ENCODE measurements around the gene SLC39A7. TPM values are rescaled to one million over a fixed set of nuclear protein-coding genes. Genes with fewer than 3 reads are reported as not detected.

SLC39A7 gene
- total and polyA plus RNA-seq, 4 donors: 8.9 to 112 (median 71.1) TPM

DNA sequence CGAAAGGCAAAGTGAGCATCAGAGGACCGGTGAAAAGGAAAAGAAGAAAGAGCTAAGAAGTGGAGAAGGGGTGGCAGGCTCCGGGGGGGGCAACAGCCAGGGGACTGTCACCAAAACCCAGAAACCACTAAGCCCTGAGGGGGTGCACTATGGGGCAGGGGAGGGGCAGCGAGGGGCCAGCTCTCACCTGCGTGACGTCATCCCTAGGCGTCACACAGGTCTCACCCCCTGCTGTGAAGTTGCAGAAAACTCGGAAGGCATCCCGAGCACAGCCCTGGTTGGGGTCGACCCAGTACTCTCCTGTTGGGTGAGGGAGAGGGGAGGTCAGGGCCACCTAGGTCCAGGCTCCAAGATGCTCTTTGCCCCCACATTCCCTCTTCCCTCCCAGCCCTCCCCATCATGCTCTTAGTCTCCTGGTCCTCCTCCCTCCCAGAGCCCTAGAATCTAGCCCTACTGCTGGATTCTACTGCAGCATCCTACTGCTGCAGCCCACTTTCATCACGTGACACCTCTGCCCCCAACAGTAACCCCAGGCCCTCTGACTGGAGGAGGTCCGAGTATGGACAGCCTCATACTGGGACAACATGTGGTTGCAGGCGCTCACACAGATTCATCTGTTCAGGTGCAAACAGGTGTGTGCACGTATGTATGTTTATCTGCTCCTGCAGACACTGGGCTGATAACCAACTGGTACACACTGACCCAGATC is 35.8 kb upstream of the SLC39A7 start:
- H3K9ac ChIP-seq (ENCODE audit: low read depth in 1 of 2, low read length in 2 of 2): no peak overlapping the region
- no peak overlapping the region for H3K4me3 ChIP-seq (ENCODE audit: low read depth in 1 of 3, low read length in 3 of 3)
- H3K36me3 ChIP-seq (ENCODE audit: control insufficient read depth in 4 of 4, insufficient read depth in 3 of 4, low read depth in 1 of 4, low read length in 3 of 4): no peaks in the 10 kb centered on the region
- TF ChIP-seq RAD21 (IDR thresholded peaks at IDR 0.05) (no peak), RXRA (IDR thresholded peaks at IDR 0.05) (no peak), HNF4A (conservative IDR thresholded peaks at IDR 0.05) (no peak), HNF4G (IDR thresholded peaks at IDR 0.05) (no peak), EGR1 (IDR thresholded peaks at IDR 0.05; ENCODE audit: low read depth in 2 of 2) (no peak), FOXA2 (IDR thresholded peaks at IDR 0.05) (no peak), YY1 (IDR thresholded peaks at IDR 0.05) (no peak), JUND (IDR thresholded peaks at IDR 0.05) (no peak)
- TF ChIP-seq, protein P1, sequence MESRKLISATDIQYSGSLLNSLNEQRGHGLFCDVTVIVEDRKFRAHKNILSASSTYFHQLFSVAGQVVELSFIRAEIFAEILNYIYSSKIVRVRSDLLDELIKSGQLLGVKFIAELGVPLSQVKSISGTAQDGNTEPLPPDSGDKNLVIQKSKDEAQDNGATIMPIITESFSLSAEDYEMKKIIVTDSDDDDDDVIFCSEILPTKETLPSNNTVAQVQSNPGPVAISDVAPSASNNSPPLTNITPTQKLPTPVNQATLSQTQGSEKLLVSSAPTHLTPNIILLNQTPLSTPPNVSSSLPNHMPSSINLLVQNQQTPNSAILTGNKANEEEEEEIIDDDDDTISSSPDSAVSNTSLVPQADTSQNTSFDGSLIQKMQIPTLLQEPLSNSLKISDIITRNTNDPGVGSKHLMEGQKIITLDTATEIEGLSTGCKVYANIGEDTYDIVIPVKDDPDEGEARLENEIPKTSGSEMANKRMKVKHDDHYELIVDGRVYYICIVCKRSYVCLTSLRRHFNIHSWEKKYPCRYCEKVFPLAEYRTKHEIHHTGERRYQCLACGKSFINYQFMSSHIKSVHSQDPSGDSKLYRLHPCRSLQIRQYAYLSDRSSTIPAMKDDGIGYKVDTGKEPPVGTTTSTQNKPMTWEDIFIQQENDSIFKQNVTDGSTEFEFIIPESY (IDR thresholded peaks at IDR 0.05): no peak
- TF ChIP-seq, protein P2, sequence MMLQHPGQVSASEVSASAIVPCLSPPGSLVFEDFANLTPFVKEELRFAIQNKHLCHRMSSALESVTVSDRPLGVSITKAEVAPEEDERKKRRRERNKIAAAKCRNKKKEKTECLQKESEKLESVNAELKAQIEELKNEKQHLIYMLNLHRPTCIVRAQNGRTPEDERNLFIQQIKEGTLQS (IDR thresholded peaks at IDR 0.05): no peak
- TF ChIP-seq, protein P3, sequence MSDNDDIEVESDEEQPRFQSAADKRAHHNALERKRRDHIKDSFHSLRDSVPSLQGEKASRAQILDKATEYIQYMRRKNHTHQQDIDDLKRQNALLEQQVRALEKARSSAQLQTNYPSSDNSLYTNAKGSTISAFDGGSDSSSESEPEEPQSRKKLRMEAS (IDR thresholded peaks at IDR 0.05): no peak
- TF ChIP-seq, protein P4, sequence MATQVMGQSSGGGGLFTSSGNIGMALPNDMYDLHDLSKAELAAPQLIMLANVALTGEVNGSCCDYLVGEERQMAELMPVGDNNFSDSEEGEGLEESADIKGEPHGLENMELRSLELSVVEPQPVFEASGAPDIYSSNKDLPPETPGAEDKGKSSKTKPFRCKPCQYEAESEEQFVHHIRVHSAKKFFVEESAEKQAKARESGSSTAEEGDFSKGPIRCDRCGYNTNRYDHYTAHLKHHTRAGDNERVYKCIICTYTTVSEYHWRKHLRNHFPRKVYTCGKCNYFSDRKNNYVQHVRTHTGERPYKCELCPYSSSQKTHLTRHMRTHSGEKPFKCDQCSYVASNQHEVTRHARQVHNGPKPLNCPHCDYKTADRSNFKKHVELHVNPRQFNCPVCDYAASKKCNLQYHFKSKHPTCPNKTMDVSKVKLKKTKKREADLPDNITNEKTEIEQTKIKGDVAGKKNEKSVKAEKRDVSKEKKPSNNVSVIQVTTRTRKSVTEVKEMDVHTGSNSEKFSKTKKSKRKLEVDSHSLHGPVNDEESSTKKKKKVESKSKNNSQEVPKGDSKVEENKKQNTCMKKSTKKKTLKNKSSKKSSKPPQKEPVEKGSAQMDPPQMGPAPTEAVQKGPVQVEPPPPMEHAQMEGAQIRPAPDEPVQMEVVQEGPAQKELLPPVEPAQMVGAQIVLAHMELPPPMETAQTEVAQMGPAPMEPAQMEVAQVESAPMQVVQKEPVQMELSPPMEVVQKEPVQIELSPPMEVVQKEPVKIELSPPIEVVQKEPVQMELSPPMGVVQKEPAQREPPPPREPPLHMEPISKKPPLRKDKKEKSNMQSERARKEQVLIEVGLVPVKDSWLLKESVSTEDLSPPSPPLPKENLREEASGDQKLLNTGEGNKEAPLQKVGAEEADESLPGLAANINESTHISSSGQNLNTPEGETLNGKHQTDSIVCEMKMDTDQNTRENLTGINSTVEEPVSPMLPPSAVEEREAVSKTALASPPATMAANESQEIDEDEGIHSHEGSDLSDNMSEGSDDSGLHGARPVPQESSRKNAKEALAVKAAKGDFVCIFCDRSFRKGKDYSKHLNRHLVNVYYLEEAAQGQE (IDR thresholded peaks at IDR 0.05): no peak
- no peak overlapping the region for H3K27ac ChIP-seq (ENCODE audit: low read depth in 1 of 2, low read length in 2 of 2)
- peaks cover 1 to 11% (median 5%) of the 10 kb centered on the region in 4 donors for H3K4me1 ChIP-seq (ENCODE audit: control insufficient read depth in 4 of 4, insufficient read depth in 4 of 4, low read length in 3 of 4)
- H3K27me3 ChIP-seq (ENCODE audit: control insufficient read depth in 4 of 4, insufficient read depth in 4 of 4, low read length in 3 of 4): no peaks in the 10 kb centered on the region
- WGBS: 62% methylated on average over 14 of the region's 14 CpGs
- DNase-seq (ENCODE audit: low spot score): no peak
- no peaks in the 10 kb centered on the region for H3K9me3 ChIP-seq (ENCODE audit: control insufficient read depth in 4 of 4, low read length in 3 of 4)

DNA sequence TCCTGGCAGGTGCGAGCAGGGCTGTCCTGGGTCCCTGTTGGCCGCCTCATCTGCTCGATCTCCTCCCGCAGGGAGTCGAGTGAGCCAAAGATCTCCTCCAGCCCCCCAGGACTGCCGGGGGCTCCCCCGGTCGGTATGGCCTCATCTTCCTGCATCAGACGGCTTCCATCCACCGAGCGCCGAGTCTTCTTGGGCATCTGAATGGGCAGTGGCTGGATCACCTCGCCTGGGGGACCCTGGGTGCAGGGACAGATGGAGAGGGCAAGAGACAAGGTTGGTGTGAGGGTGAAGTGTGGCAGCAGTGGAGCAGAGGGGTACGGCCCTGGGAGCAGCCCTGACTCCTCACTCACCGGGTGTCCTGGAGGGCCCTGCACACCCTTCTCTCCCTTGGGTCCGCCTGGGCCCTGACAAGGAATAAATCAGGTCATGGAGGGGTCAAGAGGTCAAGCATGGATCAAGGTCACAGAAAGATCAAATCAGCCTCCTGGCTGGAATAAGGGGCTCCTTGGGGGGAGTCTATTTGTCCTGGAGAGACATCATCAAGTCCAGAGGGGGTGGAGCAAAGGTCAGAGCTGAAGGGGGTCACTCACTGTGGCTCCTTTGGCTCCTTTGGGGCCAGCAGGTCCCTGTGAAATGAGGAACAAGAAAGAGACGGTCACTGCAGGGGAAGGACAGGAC is 34.9 kb upstream of the SLC39A7 start:
- Histone ChIP-seq H3K4me1 (ENCODE audit: control insufficient read depth in 4 of 4, insufficient read depth in 4 of 4, low read length in 3 of 4) (peaks cover 1 to 9% (median 5%) of the 10 kb centered on the region in 4 donors), H3K9ac (ENCODE audit: low read depth in 1 of 2, low read length in 2 of 2) (no peak overlapping the region), H3K36me3 (ENCODE audit: control insufficient read depth in 4 of 4, insufficient read depth in 3 of 4, low read depth in 1 of 4, low read length in 3 of 4) (no peaks in the 10 kb centered on the region), H3K9me3 (ENCODE audit: control insufficient read depth in 4 of 4, low read length in 3 of 4) (no peaks in the 10 kb centered on the region), H3K27ac (ENCODE audit: low read depth in 1 of 2, low read length in 2 of 2) (no peak overlapping the region), H3K27me3 (ENCODE audit: control insufficient read depth in 4 of 4, insufficient read depth in 4 of 4, low read length in 3 of 4) (no peaks in the 10 kb centered on the region), H3K4me3 (ENCODE audit: low read depth in 1 of 3, low read length in 3 of 3) (no peak overlapping the region)
- TF ChIP-seq, protein P1 (IDR thresholded peaks at IDR 0.05): no peak
- TF ChIP-seq HNF4A (conservative IDR thresholded peaks at IDR 0.05): no peak
- TF ChIP-seq, protein P4 (IDR thresholded peaks at IDR 0.05): no peak
- no peak for TF ChIP-seq FOXA2 (IDR thresholded peaks at IDR 0.05)
- TF ChIP-seq JUND (IDR thresholded peaks at IDR 0.05): no peak
- TF ChIP-seq, protein P5, sequence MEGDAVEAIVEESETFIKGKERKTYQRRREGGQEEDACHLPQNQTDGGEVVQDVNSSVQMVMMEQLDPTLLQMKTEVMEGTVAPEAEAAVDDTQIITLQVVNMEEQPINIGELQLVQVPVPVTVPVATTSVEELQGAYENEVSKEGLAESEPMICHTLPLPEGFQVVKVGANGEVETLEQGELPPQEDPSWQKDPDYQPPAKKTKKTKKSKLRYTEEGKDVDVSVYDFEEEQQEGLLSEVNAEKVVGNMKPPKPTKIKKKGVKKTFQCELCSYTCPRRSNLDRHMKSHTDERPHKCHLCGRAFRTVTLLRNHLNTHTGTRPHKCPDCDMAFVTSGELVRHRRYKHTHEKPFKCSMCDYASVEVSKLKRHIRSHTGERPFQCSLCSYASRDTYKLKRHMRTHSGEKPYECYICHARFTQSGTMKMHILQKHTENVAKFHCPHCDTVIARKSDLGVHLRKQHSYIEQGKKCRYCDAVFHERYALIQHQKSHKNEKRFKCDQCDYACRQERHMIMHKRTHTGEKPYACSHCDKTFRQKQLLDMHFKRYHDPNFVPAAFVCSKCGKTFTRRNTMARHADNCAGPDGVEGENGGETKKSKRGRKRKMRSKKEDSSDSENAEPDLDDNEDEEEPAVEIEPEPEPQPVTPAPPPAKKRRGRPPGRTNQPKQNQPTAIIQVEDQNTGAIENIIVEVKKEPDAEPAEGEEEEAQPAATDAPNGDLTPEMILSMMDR (IDR thresholded peaks at IDR 0.05; ENCODE audit: low read depth, low read length, missing input control): no peak
- TF ChIP-seq, protein P3 (IDR thresholded peaks at IDR 0.05): no peak
- TF ChIP-seq, protein P2 (IDR thresholded peaks at IDR 0.05): no peak
- TF ChIP-seq NR2F2 (IDR thresholded peaks at IDR 0.05): no peak
- no peak for TF ChIP-seq RAD21 (IDR thresholded peaks at IDR 0.05)
- no peak for TF ChIP-seq YY1 (IDR thresholded peaks at IDR 0.05)
- no peak for DNase-seq (ENCODE audit: low spot score)
- WGBS: 89% methylated on average over 17 of the region's 17 CpGs

All from liver (tissue), 9 donors.